Measurements from ENCODE around the gene EPGN.

- TF ChIP-seq RAD21 (conservative IDR thresholded peaks at IDR 0.05) (no peak), EZH2 (IDR thresholded peaks at IDR 0.05; ENCODE audit: borderline replicate concordance, insufficient read depth, low read length, poor library complexity, severe bottlenecking) (no peak), CTCF (IDR thresholded peaks at IDR 0.05; ENCODE audit: poor library complexity, severe bottlenecking) (no peak), TAF1 (IDR thresholded peaks at IDR 0.05; ENCODE audit: low read depth) (no peak), SMC3 (conservative IDR thresholded peaks at IDR 0.05; ENCODE audit: poor library complexity) (no peak), MXI1 (conservative IDR thresholded peaks at IDR 0.05; ENCODE audit: poor library complexity, severe bottlenecking) (no peak), REST (IDR thresholded peaks at IDR 0.05; ENCODE audit: borderline replicate concordance) (no peak), EP300 (conservative IDR thresholded peaks at IDR 0.05; ENCODE audit: poor library complexity, severe bottlenecking) (no peak)
Observed at GRCh38 chr4:74305000-74305399, 3.3 kb upstream of the EPGN start.

Data from neural cell (in vitro differentiated cells).